DOHH2 (cell line): ENCODE results near the gene PEAK1.
"Not testable (repeated sequence)": the region's sequence is repeated elsewhere in the genome, so short reads cannot be mapped to it uniquely, and the experiment has no call there.

ENCODE experiments used
- H3F3A ChIP-seq: fragments of 200-600 bp; sonication (generic), shearing (Covaris generic); 2 replicates; pipeline ENCODE4 v1.6.0; 2016; ENCODE audit warnings: antibody characterized with exemption, mild to moderate bottlenecking; ENCODE audit not compliant: control insufficient read depth, insufficient read depth
- H3K27ac ChIP-seq: fragments of 200-600 bp; sonication (generic); 2 replicates; pipeline ENCODE4 v1.5.1; 2014; ENCODE audit warnings: low read depth, mild to moderate bottlenecking, low read length, moderate library complexity
- H3K27me3 ChIP-seq: fragments of 200-600 bp; sonication (generic); 2 replicates; pipeline ENCODE4 v1.6.1; 2014; ENCODE audit warnings: mild to moderate bottlenecking, low read length, mixed read lengths; ENCODE audit not compliant: control insufficient read depth
- H3K36me3 ChIP-seq: fragments of 200-600 bp; sonication (generic); 2 replicates; pipeline ENCODE4 v1.6.1; 2014; ENCODE audit warnings: mild to moderate bottlenecking, low read length, moderate library complexity, mixed read lengths; ENCODE audit not compliant: control insufficient read depth
- H3K4me1 ChIP-seq: fragments of 200-600 bp; sonication (generic); 2 replicates; pipeline ENCODE4 v1.6.1; 2014; ENCODE audit warnings: mild to moderate bottlenecking, low read length, mixed read lengths; ENCODE audit not compliant: control insufficient read depth
- H3K4me2 ChIP-seq: fragments of 200-600 bp; sonication (generic); 2 replicates; pipeline ENCODE4 v1.6.0; 2014; ENCODE audit warnings: mild to moderate bottlenecking, low read length, moderate library complexity
- H3K4me3 ChIP-seq: fragments of 200-600 bp; sonication (generic); 2 replicates; pipeline ENCODE4 v1.5.1; 2014; ENCODE audit warnings: mild to moderate bottlenecking, low read length, mixed read lengths
- H3K79me2 ChIP-seq: fragments of 200-600 bp; sonication (generic); 2 replicates; pipeline ENCODE4 v1.6.1; 2014; ENCODE audit warnings: mild to moderate bottlenecking, low read length, mixed read lengths; ENCODE audit not compliant: control insufficient read depth
- H3K9me2 ChIP-seq: fragments of 200-600 bp; sonication (generic); replicated peaks from 2 replicates; pipeline ENCODE4 v1.6.1; 2014; ENCODE audit warnings: mild to moderate bottlenecking, low read length, mixed read lengths; ENCODE audit not compliant: control insufficient read depth
- H3K9me3 ChIP-seq: fragments of 200-600 bp; sonication (generic); 2 replicates; pipeline ENCODE4 v1.6.1; 2014; ENCODE audit warnings: antibody characterized with exemption, low read length, mixed read lengths; ENCODE audit not compliant: control insufficient read depth, insufficient read depth
- H4K20me1 ChIP-seq: fragments of 200-600 bp; sonication (generic); 2 replicates; pipeline ENCODE4 v1.6.0; 2014; ENCODE audit warnings: low read depth, mild to moderate bottlenecking, antibody characterized with exemption, low read length, moderate library complexity; ENCODE audit not compliant: control insufficient read depth, insufficient read depth
- EZH2phosphoT487 ChIP-seq: fragments of 200-600 bp; sonication (generic); IDR thresholded peaks from 2 replicates; pipeline ENCODE4 v1.6.1; 2017; ENCODE audit warnings: borderline replicate concordance, mild to moderate bottlenecking, antibody characterized with exemption, low read length, moderate library complexity, mixed read lengths
- TF ChIP-seq, protein P1 (sequence below): fragments of 200-600 bp; sonication (generic); IDR thresholded peaks from one replicate; pipeline ENCODE4 v1.5.1; 2014; ENCODE audit warnings: antibody characterized with exemption, mild to moderate bottlenecking, low read depth, low read length; ENCODE audit not compliant: poor library complexity, severe bottlenecking

Gene PEAK1

DNA sequence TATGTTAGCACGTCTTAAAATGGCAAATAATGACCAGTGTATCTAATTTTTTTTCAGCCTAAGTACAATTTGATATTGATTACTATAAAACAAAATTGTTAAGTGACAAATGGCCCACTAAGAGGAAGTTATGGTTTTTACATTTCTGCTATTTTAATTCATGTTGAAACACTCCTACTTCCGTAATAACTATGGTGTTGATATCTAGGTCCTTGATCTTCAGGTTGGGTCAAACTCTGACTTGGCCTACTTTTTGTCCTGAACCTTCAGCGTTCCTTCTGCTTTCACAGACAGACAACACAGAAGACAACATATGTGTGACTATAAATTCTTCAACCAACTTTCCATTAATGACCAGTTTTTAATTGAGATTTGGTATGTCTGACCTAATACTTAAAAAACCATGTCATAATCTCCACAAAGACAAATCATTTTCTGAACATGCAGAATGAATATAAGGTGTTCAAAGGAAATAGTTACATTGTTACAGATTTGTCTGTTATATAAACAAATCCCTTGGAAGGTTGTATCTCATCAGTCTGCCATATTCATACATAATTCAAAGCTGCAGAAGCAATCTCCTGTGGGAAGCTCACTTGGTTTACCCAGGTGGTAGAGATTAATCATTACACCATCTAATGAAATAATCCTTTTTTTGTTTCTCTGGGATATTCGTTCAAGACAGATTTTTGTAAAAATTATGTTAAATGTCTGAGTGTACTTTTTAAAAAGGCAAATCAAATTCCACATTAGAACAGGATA, 256.9 kb downstream of the PEAK1 start:
- H3F3A ChIP-seq, result no peaks in the 10 kb centered on the region
- no peaks in the 10 kb centered on the region for H3K9me2 ChIP-seq
- H3K9me3 ChIP-seq, result no peaks in the 10 kb centered on the region
- TF ChIP-seq, protein P1, sequence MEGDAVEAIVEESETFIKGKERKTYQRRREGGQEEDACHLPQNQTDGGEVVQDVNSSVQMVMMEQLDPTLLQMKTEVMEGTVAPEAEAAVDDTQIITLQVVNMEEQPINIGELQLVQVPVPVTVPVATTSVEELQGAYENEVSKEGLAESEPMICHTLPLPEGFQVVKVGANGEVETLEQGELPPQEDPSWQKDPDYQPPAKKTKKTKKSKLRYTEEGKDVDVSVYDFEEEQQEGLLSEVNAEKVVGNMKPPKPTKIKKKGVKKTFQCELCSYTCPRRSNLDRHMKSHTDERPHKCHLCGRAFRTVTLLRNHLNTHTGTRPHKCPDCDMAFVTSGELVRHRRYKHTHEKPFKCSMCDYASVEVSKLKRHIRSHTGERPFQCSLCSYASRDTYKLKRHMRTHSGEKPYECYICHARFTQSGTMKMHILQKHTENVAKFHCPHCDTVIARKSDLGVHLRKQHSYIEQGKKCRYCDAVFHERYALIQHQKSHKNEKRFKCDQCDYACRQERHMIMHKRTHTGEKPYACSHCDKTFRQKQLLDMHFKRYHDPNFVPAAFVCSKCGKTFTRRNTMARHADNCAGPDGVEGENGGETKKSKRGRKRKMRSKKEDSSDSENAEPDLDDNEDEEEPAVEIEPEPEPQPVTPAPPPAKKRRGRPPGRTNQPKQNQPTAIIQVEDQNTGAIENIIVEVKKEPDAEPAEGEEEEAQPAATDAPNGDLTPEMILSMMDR, result no peak
- TF ChIP-seq EZH2phosphoT487, result no peak
- no peaks in the 10 kb centered on the region for H3K79me2 ChIP-seq
- no peak overlapping the region for H3K4me3 ChIP-seq
- H3K36me3 ChIP-seq, result no peaks in the 10 kb centered on the region
- no peaks in the 10 kb centered on the region for H3K27me3 ChIP-seq
- H4K20me1 ChIP-seq, result no peaks in the 10 kb centered on the region
- no peak overlapping the region for H3K27ac ChIP-seq
- no peak overlapping the region for H3K4me2 ChIP-seq
- peaks cover 7% of the 10 kb centered on the region for H3K4me1 ChIP-seq

DNA sequence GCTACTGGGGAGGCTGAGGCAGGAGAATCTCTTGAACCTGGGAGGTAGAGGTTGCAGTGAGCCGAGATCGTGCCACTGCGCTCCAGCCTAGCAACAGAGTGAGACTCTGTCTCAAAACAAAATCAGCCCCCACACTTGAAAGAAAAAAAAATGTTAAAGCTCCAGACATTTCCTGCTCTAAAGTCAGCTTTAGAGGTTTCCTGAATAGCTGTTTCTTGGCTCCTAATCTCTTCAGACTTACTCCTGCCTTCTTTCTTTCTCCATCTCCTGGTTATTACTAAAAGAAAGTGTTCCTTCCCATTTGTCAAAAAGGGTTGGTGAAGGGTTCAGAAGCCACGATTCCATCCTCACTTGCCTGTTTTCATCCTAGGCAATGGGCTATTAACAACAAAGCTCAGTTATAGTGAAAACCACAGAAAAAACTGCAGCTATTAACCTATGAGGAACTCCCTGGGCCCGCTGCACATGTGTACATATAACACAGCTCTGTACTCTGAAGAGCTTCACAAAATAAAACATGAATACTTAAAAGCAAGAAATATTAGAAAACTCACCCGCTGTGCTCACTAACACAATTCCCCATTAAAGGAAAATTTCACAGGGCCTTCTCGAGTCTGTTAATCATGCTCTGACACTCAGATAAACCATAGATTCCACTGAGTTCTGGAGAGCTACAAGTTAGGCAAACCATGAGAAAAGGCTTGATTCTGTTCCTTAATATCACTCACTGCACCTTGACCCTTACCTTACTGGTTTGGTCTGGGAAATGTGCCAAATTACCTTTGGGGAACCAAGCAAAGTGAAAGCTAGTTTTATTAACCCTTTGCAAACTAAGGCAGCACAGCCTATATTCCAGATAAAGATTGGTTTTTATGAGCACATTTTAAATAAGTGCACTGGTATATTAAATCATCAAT, 259.1 kb downstream of the PEAK1 start:
- H3K4me2 ChIP-seq, result no peak overlapping the region
- H3K27me3 ChIP-seq, result no peaks in the 10 kb centered on the region
- H3K4me1 ChIP-seq, result peaks cover 7% of the 10 kb centered on the region
- H3K4me3 ChIP-seq, result no peak overlapping the region
- H3K9me3 ChIP-seq, result no peaks in the 10 kb centered on the region
- no peak overlapping the region for H3K27ac ChIP-seq
- no peaks in the 10 kb centered on the region for H3F3A ChIP-seq
- no peak for TF ChIP-seq EZH2phosphoT487
- TF ChIP-seq, protein P1, result no peak
- no peaks in the 10 kb centered on the region for H3K79me2 ChIP-seq
- H3K36me3 ChIP-seq, result no peaks in the 10 kb centered on the region
- no peaks in the 10 kb centered on the region for H3K9me2 ChIP-seq
- no peaks in the 10 kb centered on the region for H4K20me1 ChIP-seq

- H3K4me3 ChIP-seq, H3K4me2 ChIP-seq: not testable (repeated sequence)
These were observed 263.9 kb downstream of the PEAK1 start for GRCh38 chr15:77156000-77156399.

GRCh38 chr15:77148191-77148590, 271.7 kb downstream of the PEAK1 start:
- Histone ChIP-seq H3K27me3 (no peaks in the 10 kb centered on the region), H3K9me2 (no peaks in the 10 kb centered on the region), H4K20me1 (no peaks in the 10 kb centered on the region), H3K27ac (no peak overlapping the region), H3K4me2 (no peak overlapping the region), H3K9me3 (no peaks in the 10 kb centered on the region), H3F3A (no peaks in the 10 kb centered on the region), H3K36me3 (no peaks in the 10 kb centered on the region), H3K79me2 (no peaks in the 10 kb centered on the region), H3K4me1 (no peaks in the 10 kb centered on the region), H3K4me3 (no peak overlapping the region)
- no peak for TF ChIP-seq EZH2phosphoT487
- TF ChIP-seq, protein P1, result no peak

More at GRCh38 chr15:77156000-77156399, 263.9 kb downstream of the PEAK1 start:
- H4K20me1 ChIP-seq, H3K4me1 ChIP-seq, H3K36me3 ChIP-seq, H3K27ac ChIP-seq, H3F3A ChIP-seq, H3K9me2 ChIP-seq, H3K79me2 ChIP-seq, H3K27me3 ChIP-seq, H3K9me3 ChIP-seq: not testable (repeated sequence)
